Endothelial cell of umbilical vein (primary cell): ENCODE measurements around the gene FAM210A. TPM values are rescaled to one million over a fixed set of nuclear protein-coding genes. Genes with fewer than 3 reads are reported as not detected.

ENCODE experiments used
- BruUV-seq: library from RNA; stranded (reverse); fragments of 400-500 nt; replicated peaks from 2 replicates; lab custom pipeline; 2021; lab: Mats Ljungman, UMichigan
- CTCF ChIA-PET: fragments of 300-600, 350-600 bp; sonication (Branson Sonifier 250); formaldehyde crosslinking; loops from one replicate; lab custom pipeline; 2021; ENCODE audit warnings: antibody characterized with exemption, inconsistent platforms; lab: Charles Lee
- POLR2A ChIA-PET: fragments of 300-600, 350-600 bp; sonication (Branson Sonifier 250); formaldehyde crosslinking; loops from one replicate; lab custom pipeline; 2021; ENCODE audit warnings: antibody characterized with exemption, inconsistent platforms; lab: Charles Lee
- DNase-seq: peaks from one replicate; pipeline ENCODE4 v3.0.0-alpha.2; 2011; ENCODE audit warnings: low read depth, low spot score
- FAIRE-seq: peaks from 2 replicates; lab custom pipeline; 2011; peaks lifted over from hg19 to GRCh38; lab: Jason Lieb, UNC
- H2AFZ ChIP-seq: 2 replicates; pipeline ENCODE4 v1.6.0; 2012; ENCODE audit warnings: low read depth, low read length, control low read depth, inconsistent platforms
- H3K27ac ChIP-seq: 2 replicates; pipeline ENCODE4 v1.5.1; 2011; ENCODE audit warnings: low read depth, mild to moderate bottlenecking, control low read depth, low read length, moderate library complexity; ENCODE audit not compliant: insufficient read depth
- H3K27me3 ChIP-seq, 2 experiments: 2 replicates each; pipeline versions ENCODE4 v1.6.0 to v1.6.1; 2011; ENCODE audit warnings: low read length in 2 of 2, mixed read lengths in 1 of 2; ENCODE audit not compliant: control insufficient read depth in 2 of 2, insufficient read depth in 2 of 2
- H3K36me3 ChIP-seq, 2 experiments: 2 replicates in 1 of 2; 3 replicates in 1 of 2; pipeline ENCODE4 v1.5.1; 2011; ENCODE audit warnings: low read length in 2 of 2, mild to moderate bottlenecking in 1 of 2, moderate library complexity in 1 of 2; ENCODE audit not compliant: control insufficient read depth in 2 of 2, insufficient read depth in 2 of 2; ENCODE audit errors: extremely low read depth in 1 of 2
- H3K4me1 ChIP-seq: 3 replicates; pipeline ENCODE4 v1.5.1; 2011; ENCODE audit warnings: mild to moderate bottlenecking, low read length; ENCODE audit not compliant: control insufficient read depth, insufficient read depth; ENCODE audit errors: extremely low read depth
- H3K4me2 ChIP-seq: 2 replicates; pipeline ENCODE4 v1.6.1; 2011; ENCODE audit warnings: low read length, control low read depth, mixed read lengths; ENCODE audit not compliant: insufficient read depth
- H3K4me3 ChIP-seq, 3 experiments: fragments of 200-600 bp in 1 of 3; sonication (generic), shearing (Covaris generic) in 1 of 3; replicated peaks in 1 of 3; 2 replicates each; pipeline ENCODE4 v1.5.1; 2011 to 2016; ENCODE audit warnings: control low read depth in 3 of 3, low read length in 3 of 3, mild to moderate bottlenecking in 2 of 3, inconsistent platforms in 1 of 3, low read depth in 1 of 3, moderate library complexity in 1 of 3; ENCODE audit not compliant: insufficient read depth in 1 of 3
- H3K79me2 ChIP-seq: 2 replicates; pipeline ENCODE4 v1.6.0; 2012; ENCODE audit warnings: low read length, inconsistent platforms; ENCODE audit not compliant: control insufficient read depth, insufficient read depth
- H3K9ac ChIP-seq: replicated peaks from 2 replicates; pipeline ENCODE3; 2011; ENCODE audit warnings: low read length, control low read depth; ENCODE audit not compliant: insufficient read depth; ENCODE audit errors: extremely low read depth
- H3K9me1 ChIP-seq: replicated peaks from 3 replicates; pipeline ENCODE4 v1.6.0; 2011; ENCODE audit warnings: mild to moderate bottlenecking, low read length; ENCODE audit not compliant: control insufficient read depth, insufficient read depth; ENCODE audit errors: extremely low read depth
- H3K9me3 ChIP-seq: replicated peaks from 2 replicates; pipeline ENCODE4 v1.5.1; 2012; ENCODE audit warnings: low read length, inconsistent platforms; ENCODE audit not compliant: control insufficient read depth, insufficient read depth
- H4K20me1 ChIP-seq: replicated peaks from 2 replicates; pipeline ENCODE3; 2011; ENCODE audit warnings: mild to moderate bottlenecking, low read length; ENCODE audit not compliant: control insufficient read depth, insufficient read depth; ENCODE audit errors: extremely low read depth
- EZH2 ChIP-seq: IDR thresholded peaks from 2 replicates; pipeline ENCODE4 v1.6.1; 2012; ENCODE audit warnings: borderline replicate concordance, low read depth, mild to moderate bottlenecking, moderate library complexity, low read length, inconsistent platforms; ENCODE audit not compliant: severe bottlenecking
- FOS ChIP-seq: IDR thresholded peaks from 2 replicates; pipeline ENCODE4 v1.6.1; 2011; ENCODE audit warnings: mild to moderate bottlenecking, low read length, moderate library complexity, borderline replicate concordance; ENCODE audit not compliant: insufficient read depth
- GATA2 ChIP-seq: IDR thresholded peaks from 2 replicates; pipeline ENCODE4 v1.7.0; 2011; ENCODE audit warnings: low read depth, mild to moderate bottlenecking, moderate library complexity, mixed read lengths, low read length; ENCODE audit not compliant: insufficient read length, insufficient read depth
- JUN ChIP-seq: IDR thresholded peaks from 2 replicates; pipeline ENCODE4 v1.6.1; 2011; ENCODE audit warnings: borderline replicate concordance, low read depth; ENCODE audit not compliant: insufficient read length, insufficient read depth
- MYC ChIP-seq: IDR thresholded peaks from one replicate; pipeline ENCODE4 v1.6.1; 2011; ENCODE audit warnings: mild to moderate bottlenecking, low read depth, low read length
- POLR2A ChIP-seq: IDR thresholded peaks from 2 replicates; pipeline ENCODE4 v1.6.1; 2012; ENCODE audit warnings: low read depth, mild to moderate bottlenecking, control low read depth, low read length
- POLR2AphosphoS5 ChIP-seq: IDR thresholded peaks from 2 replicates; pipeline ENCODE4 v1.6.1; 2012; ENCODE audit warnings: low read depth, mild to moderate bottlenecking, control low read depth, low read length, moderate library complexity; ENCODE audit not compliant: insufficient read depth
- dilution Hi-C: fragments of 300-500 bp; cut with MboI; formaldehyde crosslinking; loops from one replicate; pipeline ENCODE4 v1.15.0; 2019; ENCODE audit warnings: low sequenced_read_pairs; ENCODE audit not compliant: extremely low pct_ligation_motif_present
- intact Hi-C: fragments of 100-400 bp; cut with micrococcal nuclease; formaldehyde crosslinking; loops from one replicate; pipeline ENCODE4 v1.10.0; 2022
- polyA plus RNA-seq, 4 experiments: library from polyadenylated mRNA; depleted of rRNA in 3 of 4; stranded (reverse) in 3 of 4; unstranded in 1 of 4; fragments of >200 nt; gene quantifications; 2 replicates each; pipeline versions ENCODE4 v1.2.1 to v1.2.3, GENCODE V29; 2011 to 2012; ENCODE audit warnings: missing spikeins in 1 of 4
- total RNA-seq: library from RNA; stranded (reverse); gene quantifications from 2 replicates; pipeline ENCODE4 v1.2.3, GENCODE V29; 2021
- TF ChIP-seq, protein P1 (sequence below), 2 donors: IDR thresholded peaks; 1 replicate in 1 of 2; 2 replicates in 1 of 2; pipeline ENCODE4 v1.5.1; 2011; ENCODE audit warnings: low read length in 2 of 2, mild to moderate bottlenecking in 2 of 2, moderate library complexity in 2 of 2, control low read depth in 1 of 2, inconsistent platforms in 1 of 2, low read depth in 1 of 2; ENCODE audit not compliant: insufficient read depth in 1 of 2; ENCODE audit errors: extremely low read depth in 1 of 2
- TF ChIP-seq, protein P2 (sequence below): IDR thresholded peaks from 2 replicates; pipeline ENCODE4 v1.6.1; 2011; ENCODE audit not compliant: insufficient read depth, insufficient read length

Gene FAM210A
- total and polyA plus RNA-seq, 2 donors (not counting 3 experiments of a cell fraction or from before 2014, with no cell fraction given), result 7.1 to 17.3 TPM

DNA sequence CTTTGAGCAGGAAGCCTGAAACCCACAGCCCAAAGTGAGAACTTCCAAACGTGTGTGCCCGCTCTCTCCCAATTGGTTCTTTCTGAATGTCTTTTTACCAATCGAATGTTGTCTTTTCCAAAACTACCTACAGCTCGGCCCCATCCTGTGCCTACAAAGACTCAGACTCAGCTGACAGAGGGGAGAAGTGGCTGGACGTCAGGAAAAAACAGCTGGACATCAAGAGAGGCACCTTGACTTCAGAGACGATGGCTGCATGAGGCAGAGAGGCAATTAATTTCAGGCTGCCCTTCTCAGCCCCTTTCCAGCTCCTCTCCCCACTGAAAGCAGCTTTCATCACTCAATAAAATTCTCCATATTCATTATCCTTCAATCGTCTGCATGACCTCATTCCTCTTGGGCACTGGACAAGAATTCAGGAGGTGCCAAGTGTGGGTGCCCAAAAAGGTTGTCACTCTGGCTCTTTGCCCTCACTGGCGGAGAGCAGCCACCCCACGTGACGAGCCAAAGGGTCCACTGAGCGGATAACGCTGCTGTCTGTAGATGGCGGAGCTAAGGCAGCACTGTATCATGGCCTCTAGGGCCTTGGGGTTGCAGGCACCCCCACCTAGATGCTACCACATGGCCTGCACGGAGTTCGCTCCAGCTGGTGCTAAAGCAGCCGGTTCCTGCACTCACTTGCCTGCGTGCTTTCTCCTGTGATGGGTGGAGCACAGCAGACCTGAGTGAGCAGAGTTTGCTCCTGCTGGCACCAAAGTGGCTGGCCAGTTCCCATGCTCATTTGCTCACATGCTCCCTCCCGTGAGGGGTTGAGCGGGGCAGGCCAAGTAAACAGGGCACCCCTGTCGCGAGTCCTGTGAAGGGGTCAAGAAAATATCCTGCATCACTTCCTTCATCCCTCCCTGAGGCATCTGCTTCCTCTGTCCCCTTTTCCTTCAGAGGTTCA, 37.9 kb downstream of the FAM210A start:
- Histone ChIP-seq H3K9me1 (no peaks in the 10 kb centered on the region), H2AFZ (no peak overlapping the region), H3K4me3 (no peak overlapping the region), H3K27ac (no peak overlapping the region), H3K4me1 (no peaks in the 10 kb centered on the region), H3K36me3 (no peaks in the 10 kb centered on the region), H3K79me2 (peaks cover 28% of the 10 kb centered on the region), H3K9me3 (no peaks in the 10 kb centered on the region), H4K20me1 (no peaks in the 10 kb centered on the region), H3K4me2 (no peak overlapping the region), H3K27me3 (no peaks in the 10 kb centered on the region), H3K9ac (no peak overlapping the region)
- DNase-seq (peak; percentile 12), FAIRE-seq (no peak)
- BruUV-seq, result no TSS peak
- intact Hi-C loops (no loop called here), dilution Hi-C loops (no loop called here)
- TF ChIP-seq FOS (no peak), GATA2 (no peak), JUN (no peak), EZH2 (no peak), MYC (no peak), POLR2AphosphoS5 (no peak), POLR2A (no peak)
- TF ChIP-seq, protein P1, sequence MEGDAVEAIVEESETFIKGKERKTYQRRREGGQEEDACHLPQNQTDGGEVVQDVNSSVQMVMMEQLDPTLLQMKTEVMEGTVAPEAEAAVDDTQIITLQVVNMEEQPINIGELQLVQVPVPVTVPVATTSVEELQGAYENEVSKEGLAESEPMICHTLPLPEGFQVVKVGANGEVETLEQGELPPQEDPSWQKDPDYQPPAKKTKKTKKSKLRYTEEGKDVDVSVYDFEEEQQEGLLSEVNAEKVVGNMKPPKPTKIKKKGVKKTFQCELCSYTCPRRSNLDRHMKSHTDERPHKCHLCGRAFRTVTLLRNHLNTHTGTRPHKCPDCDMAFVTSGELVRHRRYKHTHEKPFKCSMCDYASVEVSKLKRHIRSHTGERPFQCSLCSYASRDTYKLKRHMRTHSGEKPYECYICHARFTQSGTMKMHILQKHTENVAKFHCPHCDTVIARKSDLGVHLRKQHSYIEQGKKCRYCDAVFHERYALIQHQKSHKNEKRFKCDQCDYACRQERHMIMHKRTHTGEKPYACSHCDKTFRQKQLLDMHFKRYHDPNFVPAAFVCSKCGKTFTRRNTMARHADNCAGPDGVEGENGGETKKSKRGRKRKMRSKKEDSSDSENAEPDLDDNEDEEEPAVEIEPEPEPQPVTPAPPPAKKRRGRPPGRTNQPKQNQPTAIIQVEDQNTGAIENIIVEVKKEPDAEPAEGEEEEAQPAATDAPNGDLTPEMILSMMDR (IDR thresholded peaks at IDR 0.05; ENCODE audit: extremely low read depth in 1 of 2, insufficient read depth in 1 of 2, low read depth in 1 of 2, low read length in 2 of 2), result no peak
- TF ChIP-seq, protein P2, sequence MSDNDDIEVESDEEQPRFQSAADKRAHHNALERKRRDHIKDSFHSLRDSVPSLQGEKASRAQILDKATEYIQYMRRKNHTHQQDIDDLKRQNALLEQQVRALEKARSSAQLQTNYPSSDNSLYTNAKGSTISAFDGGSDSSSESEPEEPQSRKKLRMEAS, result no peak
- ChIA-PET CTCF (no interaction called here), POLR2A (no interaction called here)
